ENCODE results near the gene MAMDC4. TPM values are rescaled to one million over a fixed set of nuclear protein-coding genes. Genes with fewer than 3 reads are reported as not detected.
"Not testable (repeated sequence)": the region's sequence is repeated elsewhere in the genome, so short reads cannot be mapped to it uniquely, and the experiment has no call there.

MAMDC4 gene
- total RNA-seq, 4 donors from 2014 or later, result 30.8 to 50.4 (median 41.4) TPM

DNA sequence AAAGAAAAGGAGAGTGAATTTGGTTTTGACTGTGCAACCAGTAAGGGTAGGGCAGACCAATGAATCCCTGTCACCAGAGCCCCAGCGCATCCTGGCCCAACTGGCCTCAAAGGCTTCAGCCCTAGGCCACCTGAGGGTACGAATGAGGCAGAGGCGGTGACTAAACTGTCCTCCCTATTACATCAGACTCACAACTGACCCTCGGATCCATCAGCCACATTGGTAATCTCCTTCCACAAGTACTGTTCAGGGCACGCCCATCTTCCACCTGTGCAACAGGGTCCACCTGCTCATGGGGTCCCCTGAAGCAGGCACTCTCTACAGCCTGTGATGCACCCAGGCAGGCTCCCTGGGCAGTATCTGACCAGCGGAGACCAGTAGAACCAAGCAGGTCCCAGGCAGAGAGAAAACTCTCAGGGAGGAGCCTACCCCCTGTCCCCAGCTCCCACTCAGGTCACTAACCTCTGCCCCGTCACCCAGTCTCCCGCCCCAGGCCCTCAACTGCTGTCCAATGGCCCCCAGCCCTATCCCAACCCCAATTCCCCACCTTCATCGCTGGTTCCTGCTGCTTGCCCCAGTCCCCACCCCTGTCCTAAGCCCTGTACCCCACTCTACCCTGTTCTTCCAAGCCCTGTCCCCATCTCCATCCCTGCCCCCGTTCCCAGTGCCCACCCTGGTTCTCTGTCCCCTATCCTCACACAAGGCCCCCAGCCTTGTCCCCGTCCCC, 13.1 kb downstream of the MAMDC4 start:
- Histone ChIP-seq H3K9me3 (no peaks in the 10 kb centered on the region), H3K4me3 (peak overlapping the region; percentile 79 to 100 (median 92)), H3K27ac (peak overlapping the region; percentile 86 to 99 (median 93)), H3K27me3 (no peaks in the 10 kb centered on the region), H3K36me3 (peaks cover 0 to 31% (median 0%) of the 10 kb centered on the region in 3 donors), H3K4me1 (peaks cover 0 to 47% (median 10%) of the 10 kb centered on the region in 4 donors)
- TF ChIP-seq, protein P1, sequence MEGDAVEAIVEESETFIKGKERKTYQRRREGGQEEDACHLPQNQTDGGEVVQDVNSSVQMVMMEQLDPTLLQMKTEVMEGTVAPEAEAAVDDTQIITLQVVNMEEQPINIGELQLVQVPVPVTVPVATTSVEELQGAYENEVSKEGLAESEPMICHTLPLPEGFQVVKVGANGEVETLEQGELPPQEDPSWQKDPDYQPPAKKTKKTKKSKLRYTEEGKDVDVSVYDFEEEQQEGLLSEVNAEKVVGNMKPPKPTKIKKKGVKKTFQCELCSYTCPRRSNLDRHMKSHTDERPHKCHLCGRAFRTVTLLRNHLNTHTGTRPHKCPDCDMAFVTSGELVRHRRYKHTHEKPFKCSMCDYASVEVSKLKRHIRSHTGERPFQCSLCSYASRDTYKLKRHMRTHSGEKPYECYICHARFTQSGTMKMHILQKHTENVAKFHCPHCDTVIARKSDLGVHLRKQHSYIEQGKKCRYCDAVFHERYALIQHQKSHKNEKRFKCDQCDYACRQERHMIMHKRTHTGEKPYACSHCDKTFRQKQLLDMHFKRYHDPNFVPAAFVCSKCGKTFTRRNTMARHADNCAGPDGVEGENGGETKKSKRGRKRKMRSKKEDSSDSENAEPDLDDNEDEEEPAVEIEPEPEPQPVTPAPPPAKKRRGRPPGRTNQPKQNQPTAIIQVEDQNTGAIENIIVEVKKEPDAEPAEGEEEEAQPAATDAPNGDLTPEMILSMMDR (IDR thresholded peaks at IDR 0.05), result no peak
- TF ChIP-seq POLR2A (IDR thresholded peaks at IDR 0.05), result peak in 1 of 2 donors; percentile 53
- peak in 2 of 3 donors; percentile 52 to 74 for DNase-seq

DNA sequence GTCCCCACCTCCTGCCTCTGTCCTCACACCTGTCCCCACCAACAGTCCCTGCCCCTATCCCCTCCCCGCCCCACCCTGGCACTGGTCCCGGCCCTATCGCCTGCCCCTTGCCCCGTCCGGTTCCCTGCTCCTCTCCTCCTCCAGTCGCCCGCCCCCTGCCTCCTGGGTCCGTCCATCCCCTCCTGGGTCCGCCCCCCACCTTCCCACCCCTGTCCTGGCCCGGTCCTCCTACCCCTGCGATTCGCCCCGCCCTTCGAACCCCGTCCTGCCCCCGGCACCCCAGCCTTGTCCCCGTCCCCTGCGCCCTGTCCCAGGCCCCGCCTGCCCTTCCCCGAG, 13.6 kb downstream of the MAMDC4 start:
- peaks cover 0 to 42% (median 10%) of the 10 kb centered on the region in 4 donors for H3K4me1 ChIP-seq
- no peaks in the 10 kb centered on the region for H3K27me3 ChIP-seq
- peak overlapping the region; percentile 79 to 100 (median 92) for H3K4me3 ChIP-seq
- peaks cover 0 to 31% (median 0%) of the 10 kb centered on the region in 3 donors for H3K36me3 ChIP-seq
- peak overlapping the region; percentile 86 to 99 (median 93) for H3K27ac ChIP-seq
- DNase-seq, result peak in 2 of 3 donors; percentile 76 to 84
- TF ChIP-seq, protein P1 (IDR thresholded peaks at IDR 0.05), result no peak
- TF ChIP-seq POLR2A (IDR thresholded peaks at IDR 0.05), result no peak
- no peaks in the 10 kb centered on the region for H3K9me3 ChIP-seq

DNA sequence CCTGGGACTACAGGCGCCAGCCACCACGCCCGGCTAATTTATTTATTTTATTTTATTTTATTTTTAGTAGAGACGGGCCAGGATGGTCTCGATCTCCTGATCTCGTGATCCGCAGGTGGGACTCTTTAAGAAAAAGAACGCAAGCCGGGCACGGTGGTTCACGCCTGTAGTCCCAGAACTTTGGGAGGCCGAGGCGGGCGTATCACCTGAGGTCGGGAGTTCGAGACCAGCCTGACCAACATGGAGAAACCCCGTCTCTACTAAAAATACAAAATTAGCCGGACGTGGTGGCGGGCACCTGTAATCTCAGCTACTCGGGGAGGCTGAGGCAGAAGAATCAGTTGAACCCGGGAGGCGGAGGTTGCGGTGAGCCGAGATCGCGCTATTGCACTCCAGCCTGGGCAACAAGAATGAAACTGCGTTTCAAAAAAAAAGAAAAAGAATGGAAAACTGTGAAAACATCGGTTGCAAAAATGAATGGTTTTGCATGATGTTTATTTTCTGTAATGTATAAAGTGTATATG, 14.8 kb downstream of the MAMDC4 start:
- Histone ChIP-seq H3K4me1 (peaks cover 0 to 30% (median 10%) of the 10 kb centered on the region in 4 donors), H3K4me3 (peak overlapping the region; percentile 79 to 100 (median 92)), H3K27ac (peak overlapping the region in 3 of 4 donors; percentile 86 to 93 (median 93)), H3K36me3 (peaks cover 0 to 19% (median 0%) of the 10 kb centered on the region in 3 donors)
- DNase-seq, H3K27me3 ChIP-seq, H3K9me3 ChIP-seq: not testable (repeated sequence)

DNA sequence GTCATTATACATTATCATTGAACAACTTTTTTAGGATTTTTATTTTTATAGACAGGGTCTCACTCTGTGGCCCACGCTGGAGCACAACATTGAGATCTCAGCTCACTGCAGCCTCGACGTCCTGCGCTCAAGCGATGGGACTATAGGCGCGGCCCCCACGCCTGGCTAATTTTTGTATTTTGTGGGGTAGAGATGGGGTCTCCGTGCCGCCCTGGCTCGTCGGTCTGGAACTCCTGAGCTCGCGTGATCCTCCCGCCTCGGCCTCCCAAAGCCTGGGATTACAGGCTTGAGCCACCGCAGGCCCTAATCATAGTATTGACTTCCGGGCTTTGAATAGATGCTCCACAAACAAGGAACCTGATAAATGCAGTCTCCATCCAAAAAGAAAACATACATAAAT, 15.3 kb downstream of the MAMDC4 start:
- Histone ChIP-seq H3K4me3 (no peak overlapping the region), H3K9me3 (peaks cover 0 to 2% (median 0%) of the 10 kb centered on the region in 4 donors), H3K27me3 (no peaks in the 10 kb centered on the region), H3K4me1 (peaks cover 0 to 24% (median 10%) of the 10 kb centered on the region in 4 donors), H3K27ac (peak overlapping the region in 1 of 4 donors; percentile 86), H3K36me3 (peaks cover 0 to 14% (median 0%) of the 10 kb centered on the region in 3 donors)
- no peak for TF ChIP-seq POLR2A (IDR thresholded peaks at IDR 0.05)
- TF ChIP-seq, protein P1 (IDR thresholded peaks at IDR 0.05), result no peak
- peak in 1 of 3 donors; percentile 47 for DNase-seq

DNA sequence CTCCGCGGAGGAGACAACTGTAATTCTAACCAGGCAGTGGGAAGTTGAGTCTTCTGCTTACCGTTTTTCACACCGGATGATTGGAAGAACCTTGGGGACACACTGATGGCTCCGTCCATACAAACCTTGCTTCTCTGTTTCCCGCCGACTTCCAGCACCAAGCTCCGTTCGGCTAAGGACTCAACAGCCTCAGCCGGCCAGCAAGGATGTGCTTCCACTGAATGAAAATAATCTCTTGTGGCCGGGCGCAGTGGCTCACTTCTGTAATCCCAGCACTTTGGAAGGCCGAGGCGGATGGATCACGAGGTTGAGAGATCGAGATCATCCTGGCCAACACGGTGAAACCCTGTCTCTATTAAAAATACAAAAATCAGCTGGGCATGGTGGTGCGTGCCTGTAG, 15.8 kb downstream of the MAMDC4 start:
- TF ChIP-seq, protein P1 (IDR thresholded peaks at IDR 0.05), result no peak
- DNase-seq, result no peak
- H3K36me3 ChIP-seq, result peaks cover 0 to 10% (median 0%) of the 10 kb centered on the region in 3 donors
- no peak overlapping the region for H3K4me3 ChIP-seq
- H3K27ac ChIP-seq, result no peak overlapping the region
- H3K9me3 ChIP-seq, result peaks cover 0 to 5% (median 0%) of the 10 kb centered on the region in 4 donors
- peaks cover 0 to 23% (median 10%) of the 10 kb centered on the region in 4 donors for H3K4me1 ChIP-seq
- H3K27me3 ChIP-seq, result no peaks in the 10 kb centered on the region

DNA sequence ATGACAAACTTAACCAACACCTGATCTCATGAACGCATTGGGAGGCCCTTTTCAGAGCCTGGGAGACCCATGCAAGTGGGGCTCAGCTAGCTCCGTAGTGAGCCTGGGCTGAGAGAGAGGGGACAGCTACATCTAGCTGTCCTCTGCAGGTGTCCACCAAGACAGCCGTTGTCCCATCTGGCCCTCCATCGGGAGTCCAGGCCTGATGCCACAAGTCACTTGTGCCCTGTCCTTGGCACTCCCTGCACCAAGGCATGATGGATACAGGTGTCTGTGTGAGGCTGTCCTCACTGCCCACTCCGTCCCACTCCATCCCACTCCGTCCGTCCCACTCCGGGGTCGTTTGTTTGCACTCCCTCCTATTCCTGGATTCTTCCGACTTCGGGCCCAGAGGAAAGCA, 16.5 kb downstream of the MAMDC4 start:
- Histone ChIP-seq H3K4me1 (peaks cover 0 to 23% (median 10%) of the 10 kb centered on the region in 4 donors), H3K9me3 (peaks cover 0 to 5% (median 0%) of the 10 kb centered on the region in 4 donors), H3K27me3 (no peaks in the 10 kb centered on the region), H3K27ac (no peak overlapping the region), H3K36me3 (peaks cover 0 to 2% (median 0%) of the 10 kb centered on the region in 3 donors), H3K4me3 (no peak overlapping the region)
- no peak for DNase-seq
- TF ChIP-seq, protein P1 (IDR thresholded peaks at IDR 0.05), result no peak
- no peak for TF ChIP-seq POLR2A (IDR thresholded peaks at IDR 0.05)

DNA sequence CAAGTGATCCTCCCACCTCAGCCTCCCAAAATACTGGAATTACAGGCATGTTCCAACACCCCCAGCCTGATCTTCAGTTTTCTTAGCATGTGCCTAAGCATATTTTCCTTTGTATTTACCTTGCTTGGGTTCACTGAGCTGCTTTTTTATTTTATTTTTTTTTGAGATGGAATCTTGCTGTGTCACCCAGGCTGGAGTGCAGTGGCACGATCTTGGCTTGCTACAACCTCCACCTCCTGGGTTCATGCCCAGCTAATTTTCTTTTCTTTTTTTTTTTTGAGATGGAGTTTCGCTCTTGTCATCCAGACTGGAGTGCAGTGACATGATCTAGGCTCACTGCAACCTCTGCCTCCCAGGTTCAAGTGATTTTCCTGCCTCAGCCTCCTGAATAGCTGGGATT, 17.5 kb downstream of the MAMDC4 start:
- not testable (repeated sequence) for DNase-seq, H3K9me3 ChIP-seq, H3K36me3 ChIP-seq, H3K27me3 ChIP-seq, H3K4me3 ChIP-seq, H3K27ac ChIP-seq
- H3K4me1 ChIP-seq, result peaks cover 0 to 18% (median 7%) of the 10 kb centered on the region in 4 donors
